Measurements from ENCODE around the gene NRF1.

The NRF1 gene

GRCh38 chr7:129698516-129699418, 87.2 kb downstream of the NRF1 start:
- DNase-seq = no peak
- no peaks in the 10 kb centered on the region for H3F3A ChIP-seq (ENCODE audit: insufficient read depth, low read length)
- H2AFZ ChIP-seq (ENCODE audit: low read length) = no peak overlapping the region
- TF ChIP-seq CTCF (IDR thresholded peaks at IDR 0.05; ENCODE audit: low read length) = no peak
- no peaks in the 10 kb centered on the region for H3K9me3 ChIP-seq (replicated peaks; ENCODE audit: insufficient read depth, low read length)
- H3K4me2 ChIP-seq (ENCODE audit: low read depth, low read length) = no peak overlapping the region
- H3K27ac ChIP-seq (ENCODE audit: low read length) = no peak overlapping the region
- no peaks in the 10 kb centered on the region for H3K27me3 ChIP-seq (replicated peaks; ENCODE audit: insufficient read depth, low read length)
- H3K9ac ChIP-seq (ENCODE audit: low read length) = no peak overlapping the region
- H3K4me1 ChIP-seq (ENCODE audit: low read length) = peaks cover 4% of the 10 kb centered on the region
- no peaks in the 10 kb centered on the region for H3K79me2 ChIP-seq (ENCODE audit: low read length)
- H3K9me2 ChIP-seq (replicated peaks; ENCODE audit: insufficient read depth, low read length) = no peaks in the 10 kb centered on the region
- H4K20me1 ChIP-seq (ENCODE audit: insufficient read depth, low read length) = no peaks in the 10 kb centered on the region
- H3K4me3 ChIP-seq (ENCODE audit: low read length) = no peak overlapping the region
- H3K36me3 ChIP-seq (replicated peaks; ENCODE audit: insufficient read depth, low read length) = no peaks in the 10 kb centered on the region

- H3K9me3 ChIP-seq (replicated peaks; ENCODE audit: insufficient read depth, low read length) = no peaks in the 10 kb centered on the region
- no peak for DNase-seq
- H3K9me2 ChIP-seq (replicated peaks; ENCODE audit: insufficient read depth, low read length) = no peaks in the 10 kb centered on the region
- no peaks in the 10 kb centered on the region for H3K79me2 ChIP-seq (ENCODE audit: low read length)
- no peaks in the 10 kb centered on the region for H3K27me3 ChIP-seq (replicated peaks; ENCODE audit: insufficient read depth, low read length)
- no peak overlapping the region for H3K9ac ChIP-seq (ENCODE audit: low read length)
- H3K4me2 ChIP-seq (ENCODE audit: low read depth, low read length) = no peak overlapping the region
- H3K36me3 ChIP-seq (replicated peaks; ENCODE audit: insufficient read depth, low read length) = no peaks in the 10 kb centered on the region
- no peak overlapping the region for H3K4me3 ChIP-seq (ENCODE audit: low read length)
- TF ChIP-seq CTCF (IDR thresholded peaks at IDR 0.05; ENCODE audit: low read length) = no peak
- no peak for TF ChIP-seq EZH2phosphoT487 (IDR thresholded peaks at IDR 0.05; ENCODE audit: low read length)
- TF ChIP-seq EZH2 (optimal IDR thresholded peaks at IDR 0.05; ENCODE audit: low read depth, low read length) = no peak
- no peak overlapping the region for H3K27ac ChIP-seq (ENCODE audit: low read length)
- peaks cover 4% of the 10 kb centered on the region for H3K4me1 ChIP-seq (ENCODE audit: low read length)
- no peak overlapping the region for H2AFZ ChIP-seq (ENCODE audit: low read length)
- no peaks in the 10 kb centered on the region for H4K20me1 ChIP-seq (ENCODE audit: insufficient read depth, low read length)
- H3F3A ChIP-seq (ENCODE audit: insufficient read depth, low read length) = no peaks in the 10 kb centered on the region
Measured at GRCh38 chr7:129702316-129702715, 90.8 kb downstream of the NRF1 start.

- H4K20me1 ChIP-seq (ENCODE audit: insufficient read depth, low read length) = no peaks in the 10 kb centered on the region
- no peaks in the 10 kb centered on the region for H3K27me3 ChIP-seq (replicated peaks; ENCODE audit: insufficient read depth, low read length)
- H3K4me2 ChIP-seq (ENCODE audit: low read depth, low read length) = no peak overlapping the region
- no peaks in the 10 kb centered on the region for H3K79me2 ChIP-seq (ENCODE audit: low read length)
- H3K4me3 ChIP-seq (ENCODE audit: low read length) = no peak overlapping the region
- H3K9me3 ChIP-seq (replicated peaks; ENCODE audit: insufficient read depth, low read length) = no peaks in the 10 kb centered on the region
- no peak overlapping the region for H3K9ac ChIP-seq (ENCODE audit: low read length)
- H3K4me1 ChIP-seq (ENCODE audit: low read length) = peaks cover 4% of the 10 kb centered on the region
- H3K36me3 ChIP-seq (replicated peaks; ENCODE audit: insufficient read depth, low read length) = no peaks in the 10 kb centered on the region
- no peak for TF ChIP-seq EZH2 (optimal IDR thresholded peaks at IDR 0.05; ENCODE audit: low read depth, low read length)
- no peak for TF ChIP-seq EZH2phosphoT487 (IDR thresholded peaks at IDR 0.05; ENCODE audit: low read length)
- TF ChIP-seq CTCF (IDR thresholded peaks at IDR 0.05; ENCODE audit: low read length) = no peak
- no peak for DNase-seq
- no peak overlapping the region for H2AFZ ChIP-seq (ENCODE audit: low read length)
- H3F3A ChIP-seq (ENCODE audit: insufficient read depth, low read length) = no peaks in the 10 kb centered on the region
- no peaks in the 10 kb centered on the region for H3K9me2 ChIP-seq (replicated peaks; ENCODE audit: insufficient read depth, low read length)
- H3K27ac ChIP-seq (ENCODE audit: low read length) = no peak overlapping the region
Measured at GRCh38 chr7:129702761-129703338, 91.3 kb downstream of the NRF1 start.
